H1 (cell line): ENCODE measurements around the gene GAR1. TPM values are rescaled to one million over a fixed set of nuclear protein-coding genes. Genes with fewer than 3 reads are reported as not detected.
A peak's percentile ranks its signal among the peaks of the same experiment; 100 is the strongest.
"Not testable (repeated sequence)": the region's sequence is repeated elsewhere in the genome, so short reads cannot be mapped to it uniquely, and the experiment has no call there.

Experiments
- CTCF ChIA-PET: fragments of 300-600 bp; sonication (Branson Sonifier 250); formaldehyde crosslinking; loops from one replicate; lab custom pipeline; 2021; ENCODE audit not compliant: partially characterized antibody; lab: Charles Lee
- POLR2A ChIA-PET: fragments of 300-600 bp; sonication (Branson Sonifier 250); formaldehyde crosslinking; loops from one replicate; lab custom pipeline; 2021; ENCODE audit warnings: inconsistent platforms; ENCODE audit not compliant: partially characterized antibody; lab: Charles Lee
- DNase-seq, 2 experiments: peaks; one replicate each; pipeline versions ENCODE4 v3.0.0 to v3.0.0-alpha.2; 2010 to 2022; ENCODE audit warnings: low spot score in 2 of 2, low read depth in 1 of 2, mixed read lengths in 1 of 2
- FAIRE-seq: peaks from 2 replicates; lab custom pipeline; 2011; peaks lifted over from hg19 to GRCh38; lab: Jason Lieb, UNC
- H2AFZ ChIP-seq: 2 replicates; pipeline ENCODE4 v1.8.1; 2012; ENCODE audit warnings: low read length, inconsistent platforms
- H2AK5ac ChIP-seq: 2 replicates; pipeline ENCODE4 v1.6.1; 2013; ENCODE audit warnings: low read depth, low read length
- H2BK120ac ChIP-seq: replicated peaks from 2 replicates; pipeline ENCODE3; 2013; ENCODE audit warnings: low read depth, low read length, inconsistent platforms
- H2BK12ac ChIP-seq: 2 replicates; pipeline ENCODE4 v1.6.1; 2013; ENCODE audit warnings: low read depth, low read length
- H2BK15ac ChIP-seq: 2 replicates; pipeline ENCODE4 v1.6.1; 2013; ENCODE audit warnings: low read length
- H2BK20ac ChIP-seq: 2 replicates; pipeline ENCODE4 v1.6.1; 2013; ENCODE audit warnings: low read length
- H2BK5ac ChIP-seq: 2 replicates; pipeline ENCODE4 v1.6.1; 2013; ENCODE audit warnings: low read depth, low read length
- H3K14ac ChIP-seq: 2 replicates; pipeline ENCODE4 v1.6.1; 2013; ENCODE audit warnings: inconsistent platforms; ENCODE audit not compliant: insufficient read length
- H3K18ac ChIP-seq: 2 replicates; pipeline ENCODE4 v1.6.1; 2013; ENCODE audit warnings: low read length; ENCODE audit errors: extremely low read depth
- H3K23ac ChIP-seq: 2 replicates; pipeline ENCODE4 v1.6.1; 2013; ENCODE audit warnings: inconsistent platforms; ENCODE audit not compliant: insufficient read length
- H3K23me2 ChIP-seq: 2 replicates; pipeline ENCODE4 v1.6.1; 2013; ENCODE audit warnings: low read depth, low read length
- H3K27ac ChIP-seq: 2 replicates; pipeline ENCODE4 v1.6.1; 2011; ENCODE audit warnings: low read depth, low read length, inconsistent platforms
- H3K27me3 ChIP-seq, 4 experiments: replicated peaks in 1 of 4; 1 replicate in 1 of 4; 2 replicates in 3 of 4; pipeline versions ENCODE4 v1.6.1 to v1.8.1; 2011 to 2013; ENCODE audit warnings: low read length in 3 of 4, mild to moderate bottlenecking in 3 of 4, inconsistent platforms in 2 of 4, mixed read lengths in 2 of 4, moderate library complexity in 1 of 4; ENCODE audit not compliant: control insufficient read depth in 3 of 4, insufficient read depth in 3 of 4; ENCODE audit errors: extremely low read depth in 1 of 4
- H3K36me3 ChIP-seq, 4 experiments: 2 replicates each; pipeline versions ENCODE4 v1.6.1 to v1.8.1; 2011 to 2013; ENCODE audit warnings: mild to moderate bottlenecking in 4 of 4, low read length in 3 of 4, moderate library complexity in 2 of 4, control low read depth in 1 of 4, inconsistent platforms in 1 of 4; ENCODE audit not compliant: insufficient read depth in 4 of 4, control insufficient read depth in 2 of 4
- H3K4ac ChIP-seq: replicated peaks from 2 replicates; pipeline ENCODE3; 2013; ENCODE audit warnings: low read length, low read depth, mixed read lengths, inconsistent platforms; ENCODE audit not compliant: insufficient read length
- H3K4me1 ChIP-seq, 4 experiments: replicated peaks in 1 of 4; 1 replicate in 1 of 4; 2 replicates in 3 of 4; pipeline versions ENCODE4 v1.6.1 to v1.8.1; 2011 to 2013; ENCODE audit warnings: low read length in 3 of 4, inconsistent platforms in 2 of 4, mixed read lengths in 1 of 4; ENCODE audit not compliant: insufficient read depth in 4 of 4, control insufficient read depth in 3 of 4
- H3K4me2 ChIP-seq, 2 experiments: 2 replicates each; pipeline versions ENCODE4 v1.6.1 to v1.8.1; 2011 to 2013; ENCODE audit warnings: low read depth in 2 of 2, low read length in 2 of 2, control low read depth in 1 of 2, inconsistent platforms in 1 of 2, mild to moderate bottlenecking in 1 of 2; ENCODE audit not compliant: insufficient read depth in 1 of 2
- H3K4me3 ChIP-seq, 4 experiments: fragments of 200-600, 300-600 bp in 1 of 4; sonication (generic), shearing (Covaris generic), sonication (Bioruptor Twin) in 1 of 4; 2 replicates each; pipeline versions ENCODE4 v1.5.1 to v1.8.1; 2011 to 2016; ENCODE audit warnings: low read length in 4 of 4, low read depth in 3 of 4, control low read depth in 2 of 4, inconsistent platforms in 2 of 4, mild to moderate bottlenecking in 2 of 4, mixed read lengths in 1 of 4, moderate library complexity in 1 of 4; ENCODE audit not compliant: insufficient read depth in 2 of 4; ENCODE audit errors: extremely low read depth in 1 of 4
- H3K56ac ChIP-seq: replicated peaks from 2 replicates; pipeline ENCODE3; 2013; ENCODE audit warnings: low read depth, mild to moderate bottlenecking, mixed read lengths, low read length, inconsistent platforms; ENCODE audit not compliant: insufficient read length
- H3K79me1 ChIP-seq: 2 replicates; pipeline ENCODE4 v1.6.1; 2013; ENCODE audit warnings: low read depth, low read length, control low read depth
- H3K79me2 ChIP-seq, 2 experiments: 2 replicates each; pipeline versions ENCODE4 v1.6.1 to v1.8.1; 2012 to 2013; ENCODE audit warnings: low read length in 2 of 2, mild to moderate bottlenecking in 2 of 2, inconsistent platforms in 1 of 2; ENCODE audit not compliant: insufficient read depth in 2 of 2, control insufficient read depth in 1 of 2
- H3K9ac ChIP-seq, 4 experiments: replicated peaks in 1 of 4; 1 replicate in 1 of 4; 2 replicates in 3 of 4; pipeline versions ENCODE4 v1.6.1 to v1.8.1; 2011 to 2013; ENCODE audit warnings: low read depth in 3 of 4, low read length in 3 of 4, control low read depth in 2 of 4, mild to moderate bottlenecking in 2 of 4, moderate library complexity in 2 of 4, inconsistent platforms in 1 of 4; ENCODE audit errors: extremely low read depth in 1 of 4
- H3K9me3 ChIP-seq, 2 experiments: 2 replicates each; pipeline versions ENCODE4 v1.6.1 to v1.8.1; 2012 to 2013; ENCODE audit warnings: mild to moderate bottlenecking in 2 of 2, moderate library complexity in 2 of 2, control low read depth in 1 of 2, inconsistent platforms in 1 of 2, low read depth in 1 of 2, low read length in 1 of 2, mixed read lengths in 1 of 2; ENCODE audit not compliant: insufficient read depth in 2 of 2
- H4K20me1 ChIP-seq, 2 experiments: replicated peaks in 1 of 2; 2 replicates each; pipeline versions ENCODE3 to v1.8.1; 2011 to 2013; ENCODE audit warnings: inconsistent platforms in 2 of 2, low read length in 2 of 2, mild to moderate bottlenecking in 1 of 2; ENCODE audit not compliant: insufficient read depth in 2 of 2, control insufficient read depth in 1 of 2
- H4K5ac ChIP-seq: 2 replicates; pipeline ENCODE4 v1.6.1; 2013; ENCODE audit warnings: low read length, low read depth, mixed read lengths, inconsistent platforms; ENCODE audit not compliant: insufficient read length
- H4K8ac ChIP-seq: 2 replicates; pipeline ENCODE4 v1.8.0; 2013; ENCODE audit warnings: mild to moderate bottlenecking, moderate library complexity, low read length, inconsistent platforms; ENCODE audit not compliant: insufficient read depth; ENCODE audit errors: extremely low read depth
- H4K91ac ChIP-seq: replicated peaks from 2 replicates; pipeline ENCODE3; 2013; ENCODE audit warnings: low read length, mixed read lengths, inconsistent platforms; ENCODE audit not compliant: insufficient read length
- ASH2L ChIP-seq: fragments of 200-600, 300-600 bp; sonication (generic); IDR thresholded peaks from one replicate; pipeline ENCODE4 v1.7.1; 2017; ENCODE audit warnings: low read length
- RBBP5 ChIP-seq: IDR thresholded peaks from 2 replicates; pipeline ENCODE4 v1.7.1; 2012; ENCODE audit warnings: low read depth, mild to moderate bottlenecking, inconsistent platforms, low read length, moderate library complexity, borderline replicate concordance
- RXRA ChIP-seq: IDR thresholded peaks from 2 replicates; pipeline ENCODE4 v1.6.1; 2011; ENCODE audit warnings: low read depth, mild to moderate bottlenecking, low read length, moderate library complexity; ENCODE audit not compliant: insufficient read depth
- TAF7 ChIP-seq: optimal IDR thresholded peaks from 2 replicates; pipeline ENCODE3; 2011; ENCODE audit warnings: low read depth, mild to moderate bottlenecking, inconsistent platforms, low read length, moderate library complexity, borderline replicate concordance
- WGBS, 2 experiments: shearing (Covaris generic) in 1 of 2; methylation state at CpG; one replicate each; pipeline versions ENCODE4 v1.1.6 to v1.1.7; 2013 to 2015; ENCODE audit warnings: low lambda C conversion rate in 2 of 2, mixed read lengths in 2 of 2, inconsistent platforms in 1 of 2, low coverage in 1 of 2, missing lambda C conversion rate in 1 of 2; ENCODE audit not compliant: insufficient replicate concordance in 2 of 2, insufficient coverage in 1 of 2, insufficient read length in 1 of 2; ENCODE audit errors: extremely low coverage in 1 of 2, missing lambda C conversion rate in 1 of 2; 5-methylcytosine and 5-hydroxymethylcytosine counted together
- polyA plus RNA-seq, 7 experiments: library from polyadenylated mRNA; depleted of rRNA in 3 of 7; stranded (reverse) in 5 of 7; unstranded in 2 of 7; fragments of >200 nt in 5 of 7; fragments of 200-250 nt in 2 of 7; gene quantifications; 1 replicate in 5 of 7; 2 replicates in 1 of 7; 4 replicates in 1 of 7; pipeline versions ENCODE4 v1.2.1 to v1.2.3, GENCODE V29; 2011 to 2013; ENCODE audit warnings: missing spikeins in 2 of 7, mixed read lengths in 2 of 7
- total RNA-seq: library from RNA; stranded (reverse); fragmentation: NEBNext Ultra II Directional; extraction: Animal tissue kit (Norgen Biotek cat#: 25700); gene quantifications from 2 replicates; pipeline ENCODE4 v1.2.1, GENCODE V29; 2021

Gene GAR1
- total and polyA plus RNA-seq, 2 of the 8 experiments (the other 6 are each of a cell fraction or from before 2014, with no cell fraction given) = 14.5 to 37.5 TPM

DNA sequence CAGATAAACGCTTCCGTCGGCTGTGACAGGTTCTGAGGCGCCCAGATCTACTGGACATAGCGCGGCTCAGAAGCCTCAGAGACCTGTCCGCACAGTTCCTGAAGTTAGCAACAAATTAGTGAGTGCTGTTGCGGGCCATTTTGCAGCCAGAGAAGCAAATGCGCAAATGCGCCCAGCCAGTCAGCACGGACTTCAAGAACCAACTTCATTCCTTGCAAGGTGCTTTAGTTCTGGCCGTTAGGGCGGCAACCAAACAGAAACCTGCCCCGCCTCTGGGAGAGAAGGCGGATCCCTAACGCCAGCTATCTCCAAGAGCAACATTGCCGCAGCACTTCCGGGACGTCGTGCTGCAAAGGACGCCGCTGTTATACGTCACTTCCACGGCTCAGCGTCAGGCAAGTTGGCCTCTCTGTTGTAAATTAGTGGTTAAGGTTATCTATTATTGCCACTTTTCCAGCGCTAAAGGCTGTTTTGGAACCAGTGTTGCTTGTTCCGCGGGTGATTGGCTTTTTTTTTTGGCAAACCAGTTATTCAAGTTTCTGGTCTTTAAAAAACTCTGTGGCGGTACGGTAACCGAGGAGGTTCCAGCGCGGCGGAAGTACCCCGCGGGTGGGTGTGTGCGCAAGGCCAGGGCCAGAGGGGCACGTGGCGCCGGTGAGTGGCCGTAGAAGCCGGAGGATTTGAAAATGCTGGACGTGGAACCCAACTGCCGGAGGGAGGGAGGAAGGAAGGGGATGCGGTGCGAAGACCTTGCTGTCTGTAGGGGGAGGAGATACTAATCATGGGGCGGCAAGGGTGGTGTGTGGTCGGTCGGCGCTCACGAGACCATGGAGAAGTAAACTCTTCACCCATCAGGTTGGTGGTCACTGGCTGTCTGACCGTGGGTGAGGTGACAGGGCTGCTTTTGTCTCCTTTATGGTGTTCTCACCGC is at the start of gene GAR1 (continued):
- TF ChIP-seq RBBP5 (peak; percentile 86; the same call in 1 of the 2 replicates), ASH2L (peak; percentile 94), RXRA (no peak), TAF7 (no peak)

- FAIRE-seq, H3K14ac ChIP-seq, H3K9me3 ChIP-seq, H3K9ac ChIP-seq, H3K27me3 ChIP-seq, H2BK20ac ChIP-seq, H3K4me3 ChIP-seq, H3K36me3 ChIP-seq, H3K4ac ChIP-seq, H3K56ac ChIP-seq, H3K23me2 ChIP-seq, H4K91ac ChIP-seq, H3K4me2 ChIP-seq, H4K5ac ChIP-seq, H3K79me2 ChIP-seq, H3K18ac ChIP-seq, H2AFZ ChIP-seq, H3K4me1 ChIP-seq, POLR2A ChIA-PET, H3K23ac ChIP-seq, H2BK12ac ChIP-seq, DNase-seq, H2BK120ac ChIP-seq, H4K8ac ChIP-seq, H2AK5ac ChIP-seq, H2BK15ac ChIP-seq, H3K27ac ChIP-seq, H2BK5ac ChIP-seq, H3K79me1 ChIP-seq, H4K20me1 ChIP-seq: not testable (repeated sequence)
- 92% methylated on average over 2 of the region's 2 CpGs; no CpG with 5 or more reads in 1 of the 2 experiments for WGBS, 2 experiments
- CTCF ChIA-PET = interaction anchor here (0.6 kb wide), 1 partner anchor 533 kb away, joined by 3 read pairs; no protein-coding TSS in a partner anchor
Measured at GRCh38 chr4:109782092-109782491, 33.5 kb upstream of the GAR1 start.
